Measurements from ENCODE around the gene ISLR. TPM values are rescaled to one million over a fixed set of nuclear protein-coding genes. Genes with fewer than 3 reads are reported as not detected.

Gene ISLR
- total RNA-seq, 1 experiment from 2014 or later = 0.11 TPM

- Histone ChIP-seq H2BK12ac (ENCODE audit: insufficient read length, low read depth, low read length) (no peak overlapping the region), H4K91ac (ENCODE audit: insufficient read length, low read depth, low read length) (no peak overlapping the region), H3K79me1 (ENCODE audit: insufficient read depth, low read depth, low read length, poor library complexity, severe bottlenecking) (no peaks in the 10 kb centered on the region), H2BK20ac (ENCODE audit: low read depth, low read length, poor library complexity, severe bottlenecking) (no peak overlapping the region), H3K27me3 (ENCODE audit: insufficient read depth, low read length) (peaks cover 24% of the 10 kb centered on the region), H3K23ac (ENCODE audit: insufficient read length, low read depth, low read length) (no peak overlapping the region), H2AFZ (ENCODE audit: low read length) (no peak overlapping the region), H3K56ac (ENCODE audit: insufficient read length, low read depth, low read length) (no peak overlapping the region), H2BK5ac (ENCODE audit: insufficient read length, low read length) (no peak overlapping the region), H3K27ac (ENCODE audit: insufficient read length, low read depth, low read length) (no peak overlapping the region), H4K20me1 (ENCODE audit: control insufficient read depth, insufficient read depth, insufficient read length) (no peaks in the 10 kb centered on the region), H3K14ac (ENCODE audit: insufficient read depth, low read length) (no peak overlapping the region), H4K8ac (replicated peaks; ENCODE audit: insufficient read length, low read depth, low read length) (no peak overlapping the region), H3K79me2 (ENCODE audit: insufficient read depth, low read length) (no peaks in the 10 kb centered on the region), H3K9me3 (ENCODE audit: control insufficient read depth, low read depth, low read length) (no peaks in the 10 kb centered on the region), H3K9ac (ENCODE audit: extremely low read depth, insufficient read length, low read length) (no peak overlapping the region), H3K23me2 (ENCODE audit: insufficient read length, low read depth, low read length, poor library complexity, severe bottlenecking) (peaks cover 13% of the 10 kb centered on the region), H3K4ac (ENCODE audit: low read depth, low read length) (no peak overlapping the region), H4K5ac (ENCODE audit: insufficient read length, low read depth, low read length) (no peak overlapping the region), H3K4me2 (ENCODE audit: insufficient read depth, insufficient read length, low read length) (no peak overlapping the region), H3T11ph (ENCODE audit: low read length) (no peak overlapping the region), H2BK120ac (ENCODE audit: low read depth, low read length, poor library complexity, severe bottlenecking) (no peak overlapping the region), H2AK5ac (ENCODE audit: insufficient read length, low read length) (no peak overlapping the region), H3K18ac (ENCODE audit: insufficient read length, low read depth, low read length) (no peak overlapping the region), H3K4me1 (ENCODE audit: insufficient read depth, low read length) (no peaks in the 10 kb centered on the region; the same call in 1 of the 2 replicates), H2BK15ac (ENCODE audit: low read depth, low read length) (no peak overlapping the region)
- no CpG with 5 or more reads among the region's 7 CpGs for WGBS (ENCODE audit: extremely low coverage, insufficient read length, low lambda C conversion rate)
- Mint-ChIP-seq H3K36me3 (ENCODE audit: insufficient read depth in 1 of 3, low read depth in 3 of 3) (no peaks in the 10 kb centered on the region), H3K9me3 (no peaks in the 10 kb centered on the region; a peak in 1 of 5 replicates), H3K4me1 (peaks cover 35 to 42% of the 10 kb centered on the region in 2 experiments), H3K4me3 (no peak overlapping the region), H3K27ac (no peak overlapping the region), H3K27me3 (ENCODE audit: low read depth) (peaks cover 90% of the 10 kb centered on the region)
- DNase-seq = no peak
- TF ChIP-seq CTCF (conservative IDR thresholded peaks at IDR 0.05) = no peak
These were observed 48.8 kb upstream of the ISLR start for GRCh38 chr15:74124759-74125158.

Data from H9 (cell line).